WTC11 (cell line): ENCODE measurements around the gene EML4. TPM values are rescaled to one million over a fixed set of nuclear protein-coding genes. Genes with fewer than 3 reads are reported as not detected.

Source experiments
- ATAC-seq: fragments of 200-7000 bp; cut with Tn5 transposase; 2 replicates; pipeline ENCODE4 v1.10.0; 2021; ENCODE audit warnings: mild to moderate bottlenecking, moderate library complexity
- CTCF ChIA-PET: fragments of 300-600 bp; sonication (Branson Sonifier 250); formaldehyde crosslinking; loops from one replicate; lab custom pipeline; 2021; ENCODE audit warnings: antibody characterized with exemption; lab: Charles Lee
- POLR2A ChIA-PET: fragments of 350-600 bp; sonication (Branson Sonifier 250); formaldehyde crosslinking; loops from one replicate; lab custom pipeline; 2021; ENCODE audit warnings: antibody characterized with exemption; lab: Charles Lee
- DNase-seq: peaks from one replicate; pipeline ENCODE4 v3.0.0; 2021; ENCODE audit warnings: low spot score
- H3K27ac Mint-ChIP-seq: 2 replicates; pipeline ENCODE4 v1.8.0; 2021; ENCODE audit warnings: mixed read lengths
- H3K27me3 Mint-ChIP-seq: 2 replicates; pipeline ENCODE4 v1.8.0; 2021; ENCODE audit warnings: low read depth, mild to moderate bottlenecking, moderate library complexity, mixed read lengths
- H3K36me3 Mint-ChIP-seq: 2 replicates; pipeline ENCODE4 v1.8.0; 2021; ENCODE audit warnings: mixed read lengths
- H3K4me1 Mint-ChIP-seq: 2 replicates; pipeline ENCODE4 v1.8.0; 2022; ENCODE audit warnings: mixed read lengths
- H3K4me3 Mint-ChIP-seq: 2 replicates; pipeline ENCODE4 v1.8.0; 2021; ENCODE audit warnings: mild to moderate bottlenecking, moderate library complexity, mixed read lengths
- H3K9me3 Mint-ChIP-seq: 2 replicates; pipeline ENCODE4 v1.8.0; 2021; ENCODE audit warnings: mixed read lengths
- AFF4 ChIP-seq: sonication (generic); formaldehyde crosslinking; IDR thresholded peaks from 2 replicates; pipeline ENCODE4 v1.8.1; 2023; ENCODE audit warnings: mild to moderate bottlenecking, missing genetic modification reagents, borderline replicate concordance
- ATF6 ChIP-seq: sonication (generic); formaldehyde crosslinking; IDR thresholded peaks from 2 replicates; pipeline ENCODE4 v1.8.1; 2023; ENCODE audit warnings: mild to moderate bottlenecking, missing genetic modification reagents
- CREB1 ChIP-seq: sonication (generic); formaldehyde crosslinking; IDR thresholded peaks from 2 replicates; pipeline ENCODE4 v1.8.0; 2023; ENCODE audit warnings: mild to moderate bottlenecking, missing genetic modification reagents
- CTCF ChIP-seq: fragments of 200-600 bp; IDR thresholded peaks from 2 replicates; pipeline ENCODE4 v1.8.0; 2022; ENCODE audit warnings: antibody characterized with exemption
- E2F1 ChIP-seq: sonication (generic); formaldehyde crosslinking; IDR thresholded peaks from 2 replicates; pipeline ENCODE4 v1.8.0; 2022; ENCODE audit warnings: mild to moderate bottlenecking, missing genetic modification reagents
- ERG ChIP-seq: fragments of 250-450 bp; sonication (Bioruptor Pico); IDR thresholded peaks from 2 replicates; pipeline ENCODE4 v1.8.0; 2021; ENCODE audit warnings: mild to moderate bottlenecking
- ESRRA ChIP-seq: sonication (generic); formaldehyde crosslinking; IDR thresholded peaks from 2 replicates; pipeline ENCODE4 v1.8.1; 2022; ENCODE audit warnings: mild to moderate bottlenecking, missing genetic modification reagents, borderline replicate concordance
- FOXP1 ChIP-seq: sonication (generic); formaldehyde crosslinking; IDR thresholded peaks from 2 replicates; pipeline ENCODE4 v1.8.0; 2022; ENCODE audit warnings: missing genetic modification reagents, mild to moderate bottlenecking, moderate library complexity, borderline replicate concordance
- IRF2 ChIP-seq: sonication (generic); formaldehyde crosslinking; IDR thresholded peaks from 2 replicates; pipeline ENCODE4 v1.8.0; 2022; ENCODE audit warnings: low read depth, missing genetic modification reagents, borderline replicate concordance
- JUN ChIP-seq: sonication (generic); formaldehyde crosslinking; IDR thresholded peaks from 2 replicates; pipeline ENCODE4 v1.8.0; 2023; ENCODE audit warnings: mild to moderate bottlenecking, missing genetic modification reagents
- NR2C2 ChIP-seq: sonication (generic); formaldehyde crosslinking; IDR thresholded peaks from 2 replicates; pipeline ENCODE4 v1.8.0; 2022; ENCODE audit warnings: mild to moderate bottlenecking, missing genetic modification reagents
- SMAD4 ChIP-seq: sonication (generic); formaldehyde crosslinking; IDR thresholded peaks from 2 replicates; pipeline ENCODE4 v1.8.0; 2022; ENCODE audit warnings: mild to moderate bottlenecking, missing genetic modification reagents
- SOX15 ChIP-seq: fragments of 250-450 bp; sonication (Bioruptor Pico); IDR thresholded peaks from 2 replicates; pipeline ENCODE4 v1.9.0; 2021; ENCODE audit warnings: mild to moderate bottlenecking
- TP53 ChIP-seq: sonication (generic); formaldehyde crosslinking; IDR thresholded peaks from 2 replicates; pipeline ENCODE4 v1.8.1; 2023; ENCODE audit warnings: mild to moderate bottlenecking, missing genetic modification reagents
- ZNF121 ChIP-seq: sonication (generic); formaldehyde crosslinking; IDR thresholded peaks from 2 replicates; pipeline ENCODE4 v1.8.0; 2023; ENCODE audit warnings: missing genetic modification reagents
- ZNF396 ChIP-seq: fragments of 250-450 bp; sonication (Bioruptor Pico); IDR thresholded peaks from 2 replicates; pipeline ENCODE4 v1.8.0; 2021; ENCODE audit warnings: mild to moderate bottlenecking, moderate library complexity, borderline replicate concordance
- ZNF532 ChIP-seq: fragments of 250-450 bp; sonication (Bioruptor Pico); IDR thresholded peaks from 2 replicates; pipeline ENCODE4 v1.9.0; 2021; ENCODE audit warnings: mild to moderate bottlenecking, borderline replicate concordance
- ZSCAN18 ChIP-seq: fragments of 250-450 bp; sonication (Bioruptor Pico); IDR thresholded peaks from 2 replicates; pipeline ENCODE4 v2.1.2; 2022; ENCODE audit warnings: mild to moderate bottlenecking, moderate library complexity
- total RNA-seq: library from RNA; stranded (reverse); gene quantifications from 3 replicates; pipeline ENCODE4 v1.2.3, GENCODE V29; 2021

The EML4 gene
- total RNA-seq, 1 experiment from 2014 or later, result 89.9 TPM

GRCh38 chr2:42218712-42219111, 49.6 kb downstream of the EML4 start:
- ChIA-PET CTCF (no interaction called here), POLR2A (no interaction called here)
- H3K4me3 Mint-ChIP-seq, result no peak overlapping the region

GRCh38 chr2:42219160-42219559, 50.0 kb downstream of the EML4 start:
- H3K4me1 Mint-ChIP-seq, result peaks cover 27% of the 10 kb centered on the region

More at GRCh38 chr2:42218712-42219111, 49.6 kb downstream of the EML4 start:
- no peaks in the 10 kb centered on the region for H3K27me3 Mint-ChIP-seq
- H3K27ac Mint-ChIP-seq, result no peak overlapping the region
- no peak for TF ChIP-seq ZSCAN18 (CRISPR knock-in tag)
- peaks cover 7% of the 10 kb centered on the region for H3K9me3 Mint-ChIP-seq
- DNase-seq (no peak), ATAC-seq (no peak)
- H3K4me1 Mint-ChIP-seq, result peaks cover 22% of the 10 kb centered on the region
- H3K36me3 Mint-ChIP-seq, result peaks cover 8% of the 10 kb centered on the region

More at GRCh38 chr2:42219160-42219559, 50.0 kb downstream of the EML4 start:
- Mint-ChIP-seq H3K36me3 (peaks cover 8% of the 10 kb centered on the region), H3K9me3 (peaks cover 7% of the 10 kb centered on the region), H3K27me3 (no peaks in the 10 kb centered on the region), H3K4me3 (no peak overlapping the region), H3K27ac (no peak overlapping the region)
- POLR2A ChIA-PET, result no interaction called here
- ATAC-seq, result no peak
- DNase-seq, result no peak
- no peak for TF ChIP-seq ESRRA
- TF ChIP-seq CREB1 (CRISPR knock-in tag), result no peak
- no peak for TF ChIP-seq ATF6 (CRISPR knock-in tag)
- TF ChIP-seq CTCF, result no peak
- no peak for TF ChIP-seq ERG (CRISPR knock-in tag)
- TF ChIP-seq E2F1, result no peak
- no peak for TF ChIP-seq NR2C2
- no peak for TF ChIP-seq IRF2 (CRISPR knock-in tag)
- TF ChIP-seq ZNF396 (CRISPR knock-in tag), result no peak
- no peak for TF ChIP-seq TP53 (CRISPR knock-in tag)
- no peak for TF ChIP-seq JUN (CRISPR knock-in tag)
- no peak for TF ChIP-seq ZNF532 (CRISPR knock-in tag)
- no peak for TF ChIP-seq AFF4 (CRISPR knock-in tag)
- no peak for TF ChIP-seq SMAD4 (CRISPR knock-in tag)
- TF ChIP-seq SOX15, result no peak
- no peak for TF ChIP-seq ZNF121
- no peak for TF ChIP-seq FOXP1
- CTCF ChIA-PET, result no interaction called here
